ENCODE results near the gene PLB1. TPM values are rescaled to one million over a fixed set of nuclear protein-coding genes. Genes with fewer than 3 reads are reported as not detected.

The PLB1 gene
- total and polyA plus RNA-seq, 8 donors, result 0.45 to 18.8 (median 3.4) TPM

- H3K27me3 ChIP-seq, result peaks cover 0 to 9% (median 0%) of the 10 kb centered on the region in 3 donors
- TF ChIP-seq POLR2AphosphoS5 (IDR thresholded peaks at IDR 0.05) (no peak), CTCF (IDR thresholded peaks at IDR 0.05) (no peak)
- no peaks in the 10 kb centered on the region for H3K36me3 ChIP-seq
- intact Hi-C loops (cut with DNase I; ENCODE audit: low total_unique reads), result no loop called here
- no peaks in the 10 kb centered on the region for H3K4me1 ChIP-seq
- WGBS, 5 donors, result 80 to 86% (median 83%) methylated on average over 6 to 9 of the region's 9 CpGs
- no peak overlapping the region for H3K4me3 ChIP-seq
- no peak overlapping the region for H3K27ac ChIP-seq
- DNase-seq, result no peak
- H3K9me3 ChIP-seq, result no peaks in the 10 kb centered on the region
Observed at GRCh38 chr2:28538652-28539051, 42.8 kb downstream of the PLB1 start.

- intact Hi-C loops (cut with DNase I; ENCODE audit: low total_unique reads), result no loop called here
- no peak for TF ChIP-seq CTCF (IDR thresholded peaks at IDR 0.05)
- TF ChIP-seq POLR2AphosphoS5 (IDR thresholded peaks at IDR 0.05), result no peak
- TF ChIP-seq EP300 (IDR thresholded peaks at IDR 0.05), result no peak
- TF ChIP-seq POLR2A (IDR thresholded peaks at IDR 0.05), result no peak
- Histone ChIP-seq H3K27me3 (peaks cover 0 to 9% (median 0%) of the 10 kb centered on the region in 3 donors), H3K4me3 (no peak overlapping the region), H3K27ac (no peak overlapping the region), H3K4me1 (peaks cover 0 to 3% (median 0%) of the 10 kb centered on the region in 4 donors), H3K36me3 (no peaks in the 10 kb centered on the region), H3K9me3 (no peaks in the 10 kb centered on the region)
- no peak for DNase-seq
- 49 to 74% (median 64%) methylated on average over 14 of the region's 14 CpGs for WGBS, 5 donors
Observed at GRCh38 chr2:28539118-28539541, 43.3 kb downstream of the PLB1 start.

- 81 to 89% (median 89%) methylated on average over 13 to 20 of the region's 20 CpGs for WGBS, 5 donors
- Histone ChIP-seq H3K4me1 (peaks cover 0 to 18% (median 0%) of the 10 kb centered on the region in 4 donors), H3K27me3 (peaks cover 0 to 9% (median 0%) of the 10 kb centered on the region in 3 donors), H3K9me3 (no peaks in the 10 kb centered on the region), H3K4me3 (no peak overlapping the region), H3K36me3 (no peaks in the 10 kb centered on the region), H3K27ac (no peak overlapping the region)
- TF ChIP-seq POLR2AphosphoS5 (IDR thresholded peaks at IDR 0.05) (no peak), POLR2A (IDR thresholded peaks at IDR 0.05) (no peak), EP300 (IDR thresholded peaks at IDR 0.05) (no peak), CTCF (IDR thresholded peaks at IDR 0.05) (no peak)
- DNase-seq, result no peak
- intact Hi-C loops (cut with DNase I; ENCODE audit: low total_unique reads), result no loop called here
Observed at GRCh38 chr2:28543316-28544035, 47.6 kb downstream of the PLB1 start.

- Histone ChIP-seq H3K36me3 (no peaks in the 10 kb centered on the region), H3K4me3 (no peak overlapping the region), H3K27me3 (peaks cover 0 to 9% (median 0%) of the 10 kb centered on the region in 3 donors), H3K4me1 (peaks cover 0 to 18% (median 0%) of the 10 kb centered on the region in 4 donors), H3K9me3 (no peaks in the 10 kb centered on the region), H3K27ac (no peak overlapping the region)
- intact Hi-C loops (cut with DNase I; ENCODE audit: low total_unique reads), result no loop called here
- DNase-seq, result no peak
- TF ChIP-seq CTCF (IDR thresholded peaks at IDR 0.05), result no peak
- TF ChIP-seq POLR2A (IDR thresholded peaks at IDR 0.05), result no peak
- no peak for TF ChIP-seq POLR2AphosphoS5 (IDR thresholded peaks at IDR 0.05)
- TF ChIP-seq EP300 (IDR thresholded peaks at IDR 0.05), result no peak
- WGBS, 5 donors, result 86 to 95% (median 92%) methylated on average over 5 of the region's 5 CpGs
Observed at GRCh38 chr2:28544036-28544346, 48.1 kb downstream of the PLB1 start.

Data from stomach (tissue), 9 donors.